Right forelimb (tissue), 1 donor: ENCODE measurements around the gene EBF3.

Experiments used
- DNase-seq: peaks from one replicate; pipeline ENCODE4 v3.0.0-alpha.2; 2018

EBF3 gene

GRCh38 chr10:129971381-129972144 lies 7.5 kb upstream of the EBF3 start:
- DNase-seq = peak; percentile 83

DNA sequence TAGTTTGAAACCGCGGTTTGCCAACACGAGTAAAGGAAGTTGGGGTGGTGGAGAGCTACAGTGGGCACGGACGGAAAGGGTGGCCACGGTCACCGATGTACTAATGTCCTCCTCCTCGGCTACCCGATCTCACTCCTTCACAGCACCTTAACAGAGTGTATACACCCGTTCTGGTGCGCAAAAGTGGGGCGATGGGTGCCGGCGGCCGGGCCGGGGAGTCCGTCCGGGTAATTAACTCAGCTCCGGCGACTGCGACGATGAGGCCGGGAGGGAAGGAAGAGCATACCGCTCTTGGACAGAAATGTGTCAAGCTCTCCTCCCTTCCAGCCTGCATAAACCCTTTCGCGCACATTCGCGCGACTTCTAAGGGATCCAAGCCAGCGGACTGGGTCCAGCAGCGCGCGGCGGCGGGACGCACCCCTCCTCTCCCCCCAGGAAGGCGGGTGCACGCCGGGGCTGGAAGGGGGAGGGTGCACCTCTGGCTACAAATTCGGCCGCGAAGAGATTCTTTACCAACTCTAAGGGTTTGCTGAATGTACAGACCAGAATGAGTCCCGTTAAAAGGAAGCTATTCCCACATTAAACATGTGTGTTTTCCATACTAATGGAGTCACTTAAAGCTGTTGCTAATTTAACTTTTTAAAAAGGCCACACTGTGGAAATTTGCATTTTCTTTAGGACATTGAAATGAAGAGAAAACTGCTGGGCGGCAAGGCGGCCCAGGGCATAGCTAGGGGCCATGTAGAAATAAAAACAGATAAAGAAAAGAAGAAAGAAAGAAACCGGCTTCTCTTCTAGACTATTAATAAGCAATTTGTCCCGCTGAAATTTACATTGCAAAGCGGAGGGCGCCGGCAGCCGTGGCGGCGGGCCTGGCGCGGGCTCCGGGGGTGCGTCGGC lies 6.6 kb upstream of the EBF3 start:
- peak; percentile 79 for DNase-seq

GRCh38 chr10:129969911-129970464 lies 5.9 kb upstream of the EBF3 start:
- DNase-seq = no peak

DNA sequence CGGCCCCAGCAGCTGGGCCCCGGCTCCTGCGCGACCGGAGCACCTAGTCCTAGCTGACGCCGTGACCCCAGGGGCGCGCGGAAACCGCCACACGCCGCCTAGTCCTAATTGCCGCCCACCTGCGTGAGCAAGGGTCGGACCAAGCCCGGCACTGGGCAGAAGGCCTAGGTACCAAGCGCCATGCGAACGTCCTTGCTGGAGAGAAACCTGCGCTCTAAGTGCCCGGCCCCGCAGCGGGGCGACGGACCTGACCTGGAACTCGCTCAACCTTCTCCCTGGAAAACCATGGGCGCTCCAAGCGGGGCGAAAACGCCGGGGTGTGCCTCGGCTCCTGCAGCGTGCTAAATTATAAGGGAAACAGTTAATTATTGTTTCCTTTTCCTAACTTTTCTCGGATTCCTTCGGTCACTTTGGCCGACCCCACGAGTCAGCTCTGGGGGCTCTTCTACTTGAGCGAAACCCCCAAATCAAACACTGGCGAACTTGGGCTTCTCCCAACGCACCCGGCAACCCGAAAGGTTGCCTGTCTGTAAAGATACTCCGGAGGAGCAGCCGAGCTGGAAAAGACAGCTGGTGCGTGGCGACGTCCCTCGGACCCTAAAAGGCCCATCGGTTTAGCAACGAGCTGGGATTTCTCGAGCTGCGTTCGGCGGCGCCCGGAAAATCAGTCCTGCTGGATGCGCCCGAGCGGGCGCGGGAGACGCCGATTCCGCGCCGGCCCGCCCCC lies 5.3 kb upstream of the EBF3 start:
- peak; percentile 65 for DNase-seq

DNA sequence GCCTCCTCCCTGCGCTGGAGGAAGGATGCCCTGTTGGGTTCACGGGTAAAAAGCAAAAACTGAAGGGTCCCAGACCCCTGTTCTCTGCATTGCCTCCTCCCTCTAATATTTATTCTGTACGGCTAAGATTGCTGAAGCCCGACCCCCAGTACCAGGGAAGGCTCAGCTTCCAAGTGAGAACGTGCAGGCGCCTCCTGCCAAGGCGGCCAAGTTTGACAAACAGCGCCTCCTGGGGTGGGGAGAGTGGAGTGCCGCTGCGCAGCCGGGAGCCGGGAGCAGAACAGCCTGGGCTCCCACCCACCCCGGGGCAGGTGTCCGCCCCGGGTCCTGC lies 4.7 kb upstream of the EBF3 start:
- peak; percentile 94 for DNase-seq

GRCh38 chr10:129968020-129968852 lies 4.2 kb upstream of the EBF3 start:
- peak; percentile 56 for DNase-seq

DNA sequence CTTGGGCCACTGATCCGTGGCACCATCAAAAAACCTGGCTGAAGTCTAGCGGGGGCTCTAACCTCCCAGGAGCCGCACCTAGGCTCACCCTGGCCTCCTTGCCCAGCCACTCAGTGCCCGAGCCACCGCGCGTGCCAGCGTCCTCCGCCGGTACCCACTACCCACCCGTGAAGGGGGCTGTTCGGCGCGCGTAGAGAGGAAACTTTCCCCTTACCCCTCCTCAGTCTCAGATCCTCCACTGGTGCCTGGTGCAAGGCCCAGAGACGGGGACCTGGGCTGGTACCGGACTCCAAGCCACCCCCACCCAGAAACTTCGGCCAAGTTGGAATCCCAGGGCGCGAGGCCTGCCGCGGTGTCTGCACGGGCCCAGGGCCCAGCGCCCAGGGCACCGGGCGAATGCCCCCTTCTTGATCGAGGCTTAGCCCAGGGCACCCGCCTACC lies 3.5 kb upstream of the EBF3 start:
- no peak for DNase-seq

- DNase-seq = peak; percentile 56
These were observed 3.0 kb upstream of the EBF3 start for GRCh38 chr10:129966889-129967578.

DNA sequence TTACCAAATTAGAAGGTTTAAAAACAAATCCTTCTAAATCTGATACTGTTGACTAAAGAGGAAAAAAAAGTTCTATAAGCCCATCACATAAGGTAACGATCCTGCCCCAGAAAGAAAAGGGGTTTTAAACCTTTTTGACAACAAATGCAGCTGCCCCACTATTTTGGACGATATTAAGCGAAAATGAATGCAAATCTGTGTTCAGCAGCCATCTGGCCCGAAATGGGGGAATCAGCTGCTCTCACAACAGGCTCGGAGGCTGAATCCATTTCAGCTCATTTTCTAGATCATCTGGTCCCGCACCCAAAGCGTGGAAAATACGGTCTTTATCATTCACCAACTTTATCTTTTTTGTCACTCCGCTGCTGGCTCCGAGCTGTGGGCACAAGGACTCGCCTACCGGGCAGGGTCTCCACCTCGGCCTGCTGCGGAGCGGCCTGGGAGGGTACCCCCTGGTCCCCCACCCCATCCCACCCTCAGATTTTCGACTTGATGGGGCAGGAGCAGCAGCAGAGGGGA lies 2.4 kb upstream of the EBF3 start:
- DNase-seq = peak; percentile 68

GRCh38 chr10:129965959-129966358 lies 1.9 kb upstream of the EBF3 start:
- DNase-seq = peak; percentile 73

DNA sequence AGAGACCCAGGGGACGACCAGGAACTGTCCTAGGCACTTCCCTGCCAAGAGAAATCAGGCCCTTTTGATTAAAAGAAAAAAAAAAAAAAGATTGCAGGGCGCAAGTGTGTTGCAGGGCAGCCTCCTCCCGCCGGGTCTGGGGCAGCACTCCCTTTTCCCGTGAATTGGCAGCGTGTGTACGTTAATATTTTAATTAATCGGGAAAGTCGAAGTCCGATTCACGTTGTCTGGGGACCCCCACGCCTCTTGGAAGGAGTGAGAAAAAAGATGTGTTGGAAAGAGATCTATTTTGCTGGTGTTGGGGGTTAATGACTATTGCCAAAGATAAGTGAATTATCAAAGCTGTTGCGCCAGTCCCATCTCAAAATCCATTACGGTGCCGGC lies 1.3 kb upstream of the EBF3 start:
- DNase-seq = no peak

- DNase-seq = no peak
These were observed 744 bp upstream of the EBF3 start for GRCh38 chr10:129964611-129965424.

DNA sequence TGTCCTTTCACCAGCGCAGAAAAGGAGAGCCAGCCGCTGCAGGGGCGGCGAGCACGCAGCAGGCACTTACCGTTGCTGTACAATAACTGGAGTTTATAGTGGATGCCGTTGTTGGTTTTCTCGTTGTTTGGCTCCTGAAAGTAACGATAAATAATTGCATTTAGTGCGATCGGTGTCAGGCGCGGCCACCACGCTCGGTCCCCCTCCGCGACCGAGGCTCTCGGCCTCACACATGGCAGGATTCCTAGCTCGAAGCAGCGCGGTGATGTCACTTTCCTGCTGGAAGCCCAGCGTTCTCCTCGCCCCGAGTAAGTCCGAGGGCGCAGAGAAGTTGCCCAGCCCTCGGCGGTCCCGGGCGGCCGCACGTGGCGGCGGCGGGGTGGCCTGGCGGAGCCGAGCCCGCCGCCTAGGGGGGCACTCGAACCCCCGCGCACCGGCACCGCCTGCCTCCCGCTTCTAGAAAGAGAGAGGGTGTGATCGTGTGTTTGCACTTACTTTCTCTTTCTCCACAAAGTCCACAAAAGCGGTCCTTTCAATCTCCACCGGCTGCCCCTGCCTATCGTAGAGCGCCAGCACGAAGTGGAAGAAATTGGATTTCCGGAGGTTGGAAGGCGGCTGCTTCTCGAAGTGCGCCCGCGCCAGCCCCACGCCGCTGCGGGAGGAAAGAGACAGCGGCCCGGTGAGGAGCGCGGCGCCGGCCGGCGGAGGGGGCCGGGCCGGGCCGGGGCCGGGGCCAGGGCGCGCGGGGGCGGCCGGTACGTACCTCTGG lies 1.0 kb downstream of the EBF3 start:
- peak; percentile 70 for DNase-seq

DNA sequence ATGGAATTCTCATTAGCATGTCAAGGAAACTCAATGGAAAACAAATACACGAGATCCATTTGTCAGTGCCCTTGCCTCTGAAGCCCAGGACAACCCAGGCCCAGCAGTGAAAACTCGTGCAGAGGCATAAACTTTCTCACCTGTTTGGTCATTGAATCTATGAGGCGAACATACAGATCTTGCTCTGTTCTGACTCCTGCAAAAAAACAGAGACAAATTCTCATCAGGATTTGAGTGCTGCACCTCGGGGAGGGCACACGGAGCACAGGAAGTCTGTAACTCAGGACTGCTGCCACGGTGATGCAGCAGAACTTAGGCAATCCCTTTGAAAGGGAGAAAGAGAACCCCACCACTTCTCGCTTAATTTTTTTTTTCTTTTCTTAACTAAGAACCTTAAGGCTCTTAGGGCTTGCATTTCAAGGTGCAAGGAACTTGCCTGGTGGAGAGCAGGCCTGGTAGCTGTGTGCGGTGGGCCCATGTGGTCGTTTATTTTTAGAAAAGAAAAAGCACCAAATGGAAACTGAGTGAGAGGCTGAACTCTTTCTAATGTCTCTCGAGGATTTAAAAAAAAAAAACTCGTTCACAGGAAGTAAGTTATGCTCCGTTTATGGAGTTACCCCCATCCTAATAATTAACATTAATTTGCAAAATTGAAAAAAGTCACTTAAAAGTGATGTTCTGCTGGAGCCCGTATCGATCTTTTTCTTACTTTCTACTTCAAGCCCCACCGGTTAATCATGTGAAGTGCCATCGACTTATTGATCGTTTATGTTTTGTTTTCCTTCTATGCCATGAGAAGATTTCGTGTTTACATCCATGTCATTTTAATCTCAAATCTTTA lies 1.8 kb downstream of the EBF3 start:
- DNase-seq = peak; percentile 69

GRCh38 chr10:129961157-129961701 lies 2.8 kb downstream of the EBF3 start:
- DNase-seq = peak; percentile 63

- DNase-seq = no peak
These were observed 3.5 kb downstream of the EBF3 start for GRCh38 chr10:129960481-129961156.
